Stimulated activated CD4-positive, alpha-beta T cell treated with anti-CD3 and anti-CD28 coated beads, Interleukin-4, amount 100 ng/mL, for 48 hours (primary cell): Measurements from ENCODE around the gene SLC25A40.

Experiments used
- DNase-seq, 2 donors: peaks; one replicate each; pipeline ENCODE4 v3.0.0-alpha.2; 2020; ENCODE audit warnings: low read depth in 2 of 2

Gene SLC25A40

GRCh38 chr7:87784424-87784823, 91.7 kb downstream of the SLC25A40 start:
- no peak for DNase-seq
